Adrenal gland (tissue), 12 donors: ENCODE results near the gene LSM4. TPM values are rescaled to one million over a fixed set of nuclear protein-coding genes. Genes with fewer than 3 reads are reported as not detected.

Source experiments
- DNase-seq, 7 donors: peaks; one replicate each; pipeline ENCODE4 v3.0.0-alpha.2; 2019 to 2020
- H3K27ac ChIP-seq, 5 donors: fragments of 200-600 bp; sonication (generic) in 4 of 5; 1 replicate in 3 of 5; 2 replicates in 2 of 5; pipeline versions ENCODE4 v1.5.1 to v1.8.0; 2016 to 2020; ENCODE audit warnings: mild to moderate bottlenecking in 1 of 5
- H3K27me3 ChIP-seq: fragments of 200-600 bp; 2 replicates; pipeline ENCODE4 v1.8.0; 2021
- H3K36me3 ChIP-seq, 2 donors: fragments of 200-600 bp; replicated peaks in 1 of 2; 1 replicate in 1 of 2; 2 replicates in 1 of 2; pipeline versions ENCODE4 v1.5.1 to v1.8.0; 2018 to 2022
- H3K4me1 ChIP-seq, 2 donors: fragments of 200-600 bp; replicated peaks in 1 of 2; 1 replicate in 1 of 2; 2 replicates in 1 of 2; pipeline versions ENCODE4 v1.5.1 to v1.8.0; 2018 to 2021
- H3K4me3 ChIP-seq, 4 donors: fragments of 200-600 bp; sonication (generic) in 3 of 4; one replicate each; pipeline ENCODE4 v1.5.1; 2016 to 2018
- H3K9me3 ChIP-seq, 3 donors: fragments of 200-600 bp; sonication (generic) in 1 of 3; replicated peaks in 1 of 3; 1 replicate in 2 of 3; 2 replicates in 1 of 3; pipeline versions ENCODE4 v1.5.1 to v1.8.0; 2016 to 2021
- POLR2A ChIP-seq, 2 donors: fragments of 450-650 bp; IDR thresholded peaks; one replicate each; pipeline ENCODE4 v1.6.1; 2017; ENCODE audit warnings: antibody characterized with exemption in 2 of 2, mild to moderate bottlenecking in 2 of 2, moderate library complexity in 1 of 2
- WGBS, 4 donors: extraction: QIAGEN DNeasy Blood & Tissue Kit in 2 of 4; methylation state at CpG; one replicate each; pipeline versions ENCODE4 v1.1.5 to v1.1.7; 2013 to 2017; 5-methylcytosine and 5-hydroxymethylcytosine counted together
- intact Hi-C, 2 donors: fragments of 100-400 bp; cut with DNase I; formaldehyde crosslinking; loops; one replicate each; pipeline versions ENCODE4 v1.14.1 to v1.15.0; 2022 to 2023
- polyA plus RNA-seq, 3 donors: library from polyadenylated mRNA; stranded (reverse); fragments of 200-250 nt in 2 of 3; fragments of 350-450 nt in 1 of 3; fragmentation: Illumina TruSeq in 1 of 3; extraction: RNeasy Lipid Tissue Mini Kit (QIAGEN cat#74804) in 1 of 3; gene quantifications; one replicate each; pipeline ENCODE4 v1.2.3, GENCODE V29; 2013 to 2014
- total RNA-seq, 9 donors: library from RNA; depleted of rRNA in 4 of 9; stranded (reverse); fragments of >200 nt in 4 of 9; fragments of 120-200 nt in 1 of 9; fragmentation: NEBNext Ultra II Directional in 1 of 9; extraction: Animal tissue kit (Norgen Biotek cat#: 25700) in 1 of 9; gene quantifications; one replicate each; pipeline versions ENCODE4 v1.1.0 to v1.2.4, GENCODE V29; 2013 to 2023
- TF ChIP-seq, protein P1 (sequence below), 6 experiments: fragments of 450-650 bp in 4 of 6; fragments of 200-600 bp in 2 of 6; sonication (generic) in 1 of 6; IDR thresholded peaks; 1 replicate in 5 of 6; 2 replicates in 1 of 6; pipeline versions ENCODE4 v1.5.1 to v1.8.0; 2016 to 2021; ENCODE audit warnings: antibody characterized with exemption in 6 of 6, mild to moderate bottlenecking in 2 of 6, moderate library complexity in 1 of 6
- donor health status: healthy with polysubstance abuse.
- donor health status: Bipolar disorder and iron deficiency.
- donor health status: DM: yes; HTN: yes; CAD: no.
- donor health status: DM: no; HTN: no; CAD: no.
- donor health status: DM: no; HTN: no; CAD: no.
- donor health status: DM: yes; HTN: yes; CAD: no.

The LSM4 gene
- total and polyA plus RNA-seq, 12 donors = 105 to 290 (median 161) TPM

DNA sequence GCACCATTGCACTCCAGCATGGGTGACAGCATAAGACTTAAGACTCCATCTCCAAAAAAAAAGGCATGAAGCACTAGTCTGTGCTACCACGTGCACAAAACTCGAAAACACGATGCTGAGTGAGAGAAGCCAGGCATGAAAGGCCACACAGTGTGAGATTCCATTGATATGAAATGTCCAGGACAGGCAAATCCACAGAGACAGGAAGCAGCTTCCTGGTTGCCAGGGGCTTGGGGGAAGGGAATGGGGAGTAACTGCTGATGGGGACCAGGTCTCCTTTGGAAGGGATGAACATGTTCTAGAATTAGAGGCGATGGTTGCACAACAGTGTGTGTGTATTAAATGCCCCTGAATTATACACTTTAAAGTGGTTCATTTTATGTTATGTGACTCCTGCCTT, 25.6 kb downstream of the LSM4 start:
- DNase-seq = no peak
- H3K9me3 ChIP-seq = no peaks in the 10 kb centered on the region
- 54 to 72% (median 63%) methylated on average over 4 of the region's 4 CpGs for WGBS, 4 donors
- no peaks in the 10 kb centered on the region for H3K36me3 ChIP-seq
- H3K4me3 ChIP-seq = no peak overlapping the region
- no peaks in the 10 kb centered on the region for H3K27me3 ChIP-seq
- intact Hi-C loops = no loop called here
- TF ChIP-seq POLR2A (IDR thresholded peaks at IDR 0.05) = no peak
- TF ChIP-seq, protein P1, sequence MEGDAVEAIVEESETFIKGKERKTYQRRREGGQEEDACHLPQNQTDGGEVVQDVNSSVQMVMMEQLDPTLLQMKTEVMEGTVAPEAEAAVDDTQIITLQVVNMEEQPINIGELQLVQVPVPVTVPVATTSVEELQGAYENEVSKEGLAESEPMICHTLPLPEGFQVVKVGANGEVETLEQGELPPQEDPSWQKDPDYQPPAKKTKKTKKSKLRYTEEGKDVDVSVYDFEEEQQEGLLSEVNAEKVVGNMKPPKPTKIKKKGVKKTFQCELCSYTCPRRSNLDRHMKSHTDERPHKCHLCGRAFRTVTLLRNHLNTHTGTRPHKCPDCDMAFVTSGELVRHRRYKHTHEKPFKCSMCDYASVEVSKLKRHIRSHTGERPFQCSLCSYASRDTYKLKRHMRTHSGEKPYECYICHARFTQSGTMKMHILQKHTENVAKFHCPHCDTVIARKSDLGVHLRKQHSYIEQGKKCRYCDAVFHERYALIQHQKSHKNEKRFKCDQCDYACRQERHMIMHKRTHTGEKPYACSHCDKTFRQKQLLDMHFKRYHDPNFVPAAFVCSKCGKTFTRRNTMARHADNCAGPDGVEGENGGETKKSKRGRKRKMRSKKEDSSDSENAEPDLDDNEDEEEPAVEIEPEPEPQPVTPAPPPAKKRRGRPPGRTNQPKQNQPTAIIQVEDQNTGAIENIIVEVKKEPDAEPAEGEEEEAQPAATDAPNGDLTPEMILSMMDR (IDR thresholded peaks at IDR 0.05) = no peak
- H3K4me1 ChIP-seq = peaks cover 22% of the 10 kb centered on the region in 2 donors
- H3K27ac ChIP-seq = no peak overlapping the region

DNA sequence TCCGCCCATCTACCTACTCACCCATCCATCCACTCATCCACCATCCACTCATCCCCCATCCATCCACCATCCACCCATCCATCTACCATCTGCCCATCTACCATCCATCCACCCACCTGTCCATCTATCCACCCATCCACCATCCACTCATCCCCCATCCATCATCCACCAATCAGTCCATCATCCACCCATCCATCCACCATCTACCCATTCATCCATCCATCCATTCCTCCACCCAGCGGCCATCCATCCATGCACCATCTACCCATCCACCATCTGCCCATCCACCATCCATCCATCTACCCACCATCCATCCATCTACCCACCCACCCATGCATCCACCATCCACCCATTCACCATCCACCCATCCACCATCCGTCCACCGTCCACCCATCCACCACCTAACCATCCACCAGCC, 27.8 kb downstream of the LSM4 start:
- no peak overlapping the region for H3K4me3 ChIP-seq
- peaks cover 21 to 26% of the 10 kb centered on the region in 2 donors for H3K4me1 ChIP-seq
- H3K27ac ChIP-seq = peak overlapping the region in 1 of 5 donors; percentile 100
- TF ChIP-seq, protein P1 (IDR thresholded peaks at IDR 0.05) = no peak
- TF ChIP-seq POLR2A (IDR thresholded peaks at IDR 0.05) = no peak
- H3K36me3 ChIP-seq = no peaks in the 10 kb centered on the region
- no peaks in the 10 kb centered on the region for H3K27me3 ChIP-seq
- DNase-seq = no peak
- intact Hi-C loops = no loop called here
- 85 to 97% (median 96%) methylated on average over 4 of the region's 4 CpGs for WGBS, 4 donors
- H3K9me3 ChIP-seq = no peaks in the 10 kb centered on the region

DNA sequence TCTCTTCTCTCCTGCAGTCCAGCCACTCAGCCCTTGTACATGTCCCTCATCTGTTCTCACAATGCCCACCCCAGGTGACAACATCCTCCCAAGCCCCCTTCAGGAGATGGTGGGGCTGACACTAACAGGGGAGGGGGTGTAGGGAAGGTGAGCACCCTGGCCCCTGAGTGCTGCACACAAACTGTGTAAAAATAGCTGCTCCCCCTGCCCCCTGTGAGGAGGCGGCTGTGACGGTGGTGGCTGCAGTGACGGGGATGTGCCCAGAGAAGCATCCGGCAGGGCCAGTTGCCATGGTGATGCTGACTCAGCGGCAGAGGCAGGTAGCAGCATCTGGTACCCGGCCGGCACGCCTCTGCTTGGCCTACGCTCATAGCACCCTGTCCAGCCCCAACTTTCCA, 28.4 kb downstream of the LSM4 start:
- Histone ChIP-seq H3K27me3 (no peaks in the 10 kb centered on the region), H3K27ac (peak overlapping the region in 2 of 5 donors; percentile 98 to 100), H3K4me1 (peaks cover 22 to 27% of the 10 kb centered on the region in 2 donors), H3K4me3 (no peak overlapping the region), H3K9me3 (no peaks in the 10 kb centered on the region), H3K36me3 (no peaks in the 10 kb centered on the region)
- DNase-seq = peak in 5 of 7 donors; percentile 53 to 92 (median 68)
- intact Hi-C loops = no loop called here
- WGBS, 4 donors = 63 to 88% (median 68%) methylated on average over 3 to 9 of the region's 9 CpGs
- TF ChIP-seq, protein P1 (IDR thresholded peaks at IDR 0.05) = no peak
- TF ChIP-seq POLR2A (IDR thresholded peaks at IDR 0.05) = peak in 1 of 2 donors; percentile 5

DNA sequence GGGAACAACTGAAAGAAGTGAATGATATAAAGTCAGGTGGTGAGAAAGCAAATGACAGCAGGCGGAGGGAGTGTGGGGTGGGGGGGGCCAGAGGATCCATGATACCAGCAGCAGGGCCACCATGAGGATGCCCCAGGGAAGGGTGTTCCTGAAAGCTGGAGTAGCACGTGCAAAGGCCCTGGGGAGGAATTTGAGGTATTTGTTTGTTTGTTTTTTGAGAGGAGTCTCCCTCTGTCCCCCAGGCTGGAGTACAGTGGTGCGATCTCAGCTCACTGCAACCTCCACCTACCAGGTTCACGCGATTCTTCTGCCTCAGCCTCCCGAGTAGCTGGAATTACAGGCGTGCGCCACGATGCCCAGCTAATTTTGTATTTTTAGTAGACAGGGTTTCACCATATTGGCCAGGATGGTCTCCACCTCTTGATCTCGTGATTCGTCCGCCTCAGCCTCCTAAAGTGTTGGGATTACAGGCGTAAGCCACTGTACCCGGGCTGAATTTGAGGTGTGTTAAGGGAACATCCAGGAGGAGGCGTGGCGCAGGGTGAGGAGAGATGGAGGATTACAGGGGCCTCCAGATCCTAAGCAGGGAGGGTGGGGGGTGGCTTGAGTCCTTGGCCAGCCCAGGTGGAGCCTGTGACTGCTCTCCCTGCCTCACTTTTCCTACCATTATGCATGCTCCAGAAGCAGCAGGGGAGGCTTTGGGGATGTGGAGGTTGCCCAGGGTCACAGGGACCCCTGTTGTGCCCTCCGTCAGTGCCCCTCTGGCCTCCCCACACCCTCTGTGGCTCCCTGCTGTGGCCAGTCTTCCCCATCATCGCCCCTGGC, 29.0 kb downstream of the LSM4 start:
- Histone ChIP-seq H3K9me3 (no peaks in the 10 kb centered on the region), H3K36me3 (no peaks in the 10 kb centered on the region), H3K27ac (peak overlapping the region; percentile 96 to 100 (median 98)), H3K27me3 (no peaks in the 10 kb centered on the region), H3K4me3 (peak overlapping the region in 1 of 4 donors; percentile 82), H3K4me1 (peaks cover 22 to 27% of the 10 kb centered on the region in 2 donors)
- intact Hi-C loops = no loop called here
- 71 to 77% (median 75%) methylated on average over 18 of the region's 18 CpGs for WGBS, 4 donors
- peak in 1 of 7 donors; percentile 35 for DNase-seq
- TF ChIP-seq POLR2A (IDR thresholded peaks at IDR 0.05) = no peak
- TF ChIP-seq, protein P1 (IDR thresholded peaks at IDR 0.05) = no peak
